GOT3 (cell line): ENCODE results near the gene UBAC1.

ENCODE experiments used
- DNase-seq: peaks from one replicate; lab custom pipeline; 2025; ENCODE audit warnings: mixed read lengths; lab: John Stamatoyannopoulos, UW

Gene UBAC1

GRCh38 chr9:135961277-135961715 lies at the start of gene UBAC1:
Gene UBAC1 (minus strand): TSS chr9:135961373. CDS start chr9:135961162, 211 bp downstream.
- DNase-seq: peak; percentile 75

- DNase-seq: no peak
These were observed 49.6 kb upstream of the UBAC1 start for GRCh38 chr9:136010615-136011361.

- DNase-seq: no peak
These were observed 49.0 kb upstream of the UBAC1 start for GRCh38 chr9:136010176-136010575.

GRCh38 chr9:136009516-136009915 lies 48.3 kb upstream of the UBAC1 start:
- no peak for DNase-seq

GRCh38 chr9:136008693-136008997 lies 47.5 kb upstream of the UBAC1 start:
- no peak for DNase-seq

- DNase-seq: no peak
These were observed 46.9 kb upstream of the UBAC1 start for GRCh38 chr9:136007934-136008692.

- no peak for DNase-seq
These were observed 46.2 kb upstream of the UBAC1 start for GRCh38 chr9:136007276-136007933.

GRCh38 chr9:136006169-136006568 lies 45.0 kb upstream of the UBAC1 start:
- DNase-seq: no peak

- DNase-seq: no peak
These were observed 43.5 kb upstream of the UBAC1 start for GRCh38 chr9:136004712-136005111.

GRCh38 chr9:136004219-136004618 lies 43.0 kb upstream of the UBAC1 start:
- DNase-seq: no peak

- no peak for DNase-seq
These were observed 42.4 kb upstream of the UBAC1 start for GRCh38 chr9:136003411-136004218.

- no peak for DNase-seq
These were observed 41.7 kb upstream of the UBAC1 start for GRCh38 chr9:136002881-136003280.

- no peak for DNase-seq
These were observed 41.0 kb upstream of the UBAC1 start for GRCh38 chr9:136002215-136002614.

GRCh38 chr9:136001231-136001630 lies 40.1 kb upstream of the UBAC1 start:
- no peak for DNase-seq

- DNase-seq: no peak
These were observed 37.4 kb upstream of the UBAC1 start for GRCh38 chr9:135998410-135999071.

GRCh38 chr9:135998016-135998380 lies 36.8 kb upstream of the UBAC1 start:
- DNase-seq: no peak

- no peak for DNase-seq
These were observed 36.2 kb upstream of the UBAC1 start for GRCh38 chr9:135997090-135998015.

GRCh38 chr9:135995816-135996215 lies 34.6 kb upstream of the UBAC1 start:
- no peak for DNase-seq

- no peak for DNase-seq
These were observed 33.5 kb upstream of the UBAC1 start for GRCh38 chr9:135994501-135995192.
